Measurements from ENCODE around the gene HSD17B8.

HSD17B8 gene

DNA sequence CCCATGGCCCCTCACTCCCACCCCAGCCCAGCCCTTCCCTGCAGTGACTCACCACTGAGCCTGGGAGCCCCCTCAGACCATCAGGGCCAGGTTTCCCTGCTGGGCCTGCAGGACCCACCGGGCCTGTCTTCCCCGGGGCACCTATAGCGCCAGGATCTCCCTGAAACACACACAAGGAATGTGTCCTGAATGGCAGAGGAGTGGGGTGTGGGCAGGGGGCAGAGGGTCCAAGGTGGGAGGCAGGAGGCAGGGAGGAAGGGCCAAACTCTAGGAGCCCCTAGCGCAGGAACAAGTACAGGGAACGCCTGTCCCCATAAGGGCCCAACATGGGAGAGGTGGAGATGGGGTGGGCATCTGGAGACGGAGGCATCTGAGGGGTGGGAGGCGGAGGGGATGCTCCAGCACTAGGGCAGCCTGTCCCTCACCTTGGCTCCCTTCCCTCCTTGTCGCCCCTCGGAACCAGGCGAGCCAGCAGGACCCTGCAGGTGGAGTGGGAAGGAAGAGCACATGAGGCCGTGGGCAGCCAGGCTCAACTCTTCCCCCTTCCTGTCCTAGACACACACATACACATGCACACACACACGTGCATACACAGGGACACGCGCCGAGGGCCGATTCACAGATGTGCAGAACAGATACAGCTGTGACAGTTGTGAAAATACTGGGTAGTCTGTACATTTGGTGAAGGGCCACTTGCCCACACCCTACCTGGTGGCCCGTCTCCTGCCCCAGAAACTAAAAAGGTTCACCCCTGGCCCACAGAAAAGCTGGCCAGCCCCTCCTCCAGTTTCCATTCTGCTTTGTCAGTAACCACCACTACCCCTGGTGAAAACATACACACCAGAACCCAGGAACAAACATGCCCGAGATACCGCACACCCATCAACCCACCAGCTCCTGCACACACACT lies 36.8 kb upstream of the HSD17B8 start:
- TF ChIP-seq GABPA (IDR thresholded peaks at IDR 0.05; ENCODE audit: low read depth): no peak
- no peak for TF ChIP-seq SPI1 (IDR thresholded peaks at IDR 0.05; ENCODE audit: borderline replicate concordance, low read depth)
- TF ChIP-seq, protein P1, sequence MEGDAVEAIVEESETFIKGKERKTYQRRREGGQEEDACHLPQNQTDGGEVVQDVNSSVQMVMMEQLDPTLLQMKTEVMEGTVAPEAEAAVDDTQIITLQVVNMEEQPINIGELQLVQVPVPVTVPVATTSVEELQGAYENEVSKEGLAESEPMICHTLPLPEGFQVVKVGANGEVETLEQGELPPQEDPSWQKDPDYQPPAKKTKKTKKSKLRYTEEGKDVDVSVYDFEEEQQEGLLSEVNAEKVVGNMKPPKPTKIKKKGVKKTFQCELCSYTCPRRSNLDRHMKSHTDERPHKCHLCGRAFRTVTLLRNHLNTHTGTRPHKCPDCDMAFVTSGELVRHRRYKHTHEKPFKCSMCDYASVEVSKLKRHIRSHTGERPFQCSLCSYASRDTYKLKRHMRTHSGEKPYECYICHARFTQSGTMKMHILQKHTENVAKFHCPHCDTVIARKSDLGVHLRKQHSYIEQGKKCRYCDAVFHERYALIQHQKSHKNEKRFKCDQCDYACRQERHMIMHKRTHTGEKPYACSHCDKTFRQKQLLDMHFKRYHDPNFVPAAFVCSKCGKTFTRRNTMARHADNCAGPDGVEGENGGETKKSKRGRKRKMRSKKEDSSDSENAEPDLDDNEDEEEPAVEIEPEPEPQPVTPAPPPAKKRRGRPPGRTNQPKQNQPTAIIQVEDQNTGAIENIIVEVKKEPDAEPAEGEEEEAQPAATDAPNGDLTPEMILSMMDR (IDR thresholded peaks at IDR 0.05; ENCODE audit: insufficient read depth, low read length): no peak
- no peak for TF ChIP-seq POLR2AphosphoS5 (IDR thresholded peaks at IDR 0.05; ENCODE audit: low read depth)
- TF ChIP-seq, protein P2, sequence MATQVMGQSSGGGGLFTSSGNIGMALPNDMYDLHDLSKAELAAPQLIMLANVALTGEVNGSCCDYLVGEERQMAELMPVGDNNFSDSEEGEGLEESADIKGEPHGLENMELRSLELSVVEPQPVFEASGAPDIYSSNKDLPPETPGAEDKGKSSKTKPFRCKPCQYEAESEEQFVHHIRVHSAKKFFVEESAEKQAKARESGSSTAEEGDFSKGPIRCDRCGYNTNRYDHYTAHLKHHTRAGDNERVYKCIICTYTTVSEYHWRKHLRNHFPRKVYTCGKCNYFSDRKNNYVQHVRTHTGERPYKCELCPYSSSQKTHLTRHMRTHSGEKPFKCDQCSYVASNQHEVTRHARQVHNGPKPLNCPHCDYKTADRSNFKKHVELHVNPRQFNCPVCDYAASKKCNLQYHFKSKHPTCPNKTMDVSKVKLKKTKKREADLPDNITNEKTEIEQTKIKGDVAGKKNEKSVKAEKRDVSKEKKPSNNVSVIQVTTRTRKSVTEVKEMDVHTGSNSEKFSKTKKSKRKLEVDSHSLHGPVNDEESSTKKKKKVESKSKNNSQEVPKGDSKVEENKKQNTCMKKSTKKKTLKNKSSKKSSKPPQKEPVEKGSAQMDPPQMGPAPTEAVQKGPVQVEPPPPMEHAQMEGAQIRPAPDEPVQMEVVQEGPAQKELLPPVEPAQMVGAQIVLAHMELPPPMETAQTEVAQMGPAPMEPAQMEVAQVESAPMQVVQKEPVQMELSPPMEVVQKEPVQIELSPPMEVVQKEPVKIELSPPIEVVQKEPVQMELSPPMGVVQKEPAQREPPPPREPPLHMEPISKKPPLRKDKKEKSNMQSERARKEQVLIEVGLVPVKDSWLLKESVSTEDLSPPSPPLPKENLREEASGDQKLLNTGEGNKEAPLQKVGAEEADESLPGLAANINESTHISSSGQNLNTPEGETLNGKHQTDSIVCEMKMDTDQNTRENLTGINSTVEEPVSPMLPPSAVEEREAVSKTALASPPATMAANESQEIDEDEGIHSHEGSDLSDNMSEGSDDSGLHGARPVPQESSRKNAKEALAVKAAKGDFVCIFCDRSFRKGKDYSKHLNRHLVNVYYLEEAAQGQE (IDR thresholded peaks at IDR 0.05; ENCODE audit: insufficient replicate concordance, low read depth): no peak
- Histone ChIP-seq H3K27ac (replicated peaks) (no peak overlapping the region), H3K4me3 (replicated peaks; ENCODE audit: insufficient read depth, low read length) (no peak overlapping the region), H3K27me3 (ENCODE audit: insufficient read depth, poor library complexity, severe bottlenecking) (no peaks in the 10 kb centered on the region)
- DNase-seq (ENCODE audit: low read depth in 1 of 2, low spot score in 1 of 2): no peak

DNA sequence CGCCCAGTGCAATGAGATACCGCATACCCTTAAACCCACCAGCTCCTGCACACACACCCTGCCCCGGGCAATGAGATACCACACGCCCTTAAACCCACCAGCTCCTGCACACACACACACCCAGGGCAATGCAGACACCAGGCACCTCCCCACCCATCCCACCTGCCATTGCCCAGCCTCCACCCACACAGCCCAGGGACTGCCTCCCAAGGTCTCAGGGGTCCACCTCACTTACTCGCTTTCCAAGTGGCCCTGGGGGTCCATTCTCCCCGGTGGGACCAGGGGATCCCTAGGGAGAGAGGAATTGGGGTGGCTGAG lies 36.2 kb upstream of the HSD17B8 start:
- DNase-seq (ENCODE audit: low read depth in 1 of 2, low spot score in 1 of 2): no peak
- H3K4me3 ChIP-seq (replicated peaks; ENCODE audit: insufficient read depth, low read length): no peak overlapping the region
- H3K27me3 ChIP-seq (ENCODE audit: insufficient read depth, poor library complexity, severe bottlenecking): no peaks in the 10 kb centered on the region
- H3K27ac ChIP-seq (replicated peaks): no peak overlapping the region
- TF ChIP-seq SPI1 (IDR thresholded peaks at IDR 0.05; ENCODE audit: borderline replicate concordance, low read depth) (no peak), GABPA (IDR thresholded peaks at IDR 0.05; ENCODE audit: low read depth) (no peak), POLR2AphosphoS5 (IDR thresholded peaks at IDR 0.05; ENCODE audit: low read depth) (no peak)
- TF ChIP-seq, protein P1 (IDR thresholded peaks at IDR 0.05; ENCODE audit: insufficient read depth, low read length): no peak
- TF ChIP-seq, protein P2 (IDR thresholded peaks at IDR 0.05; ENCODE audit: insufficient replicate concordance, low read depth): no peak

DNA sequence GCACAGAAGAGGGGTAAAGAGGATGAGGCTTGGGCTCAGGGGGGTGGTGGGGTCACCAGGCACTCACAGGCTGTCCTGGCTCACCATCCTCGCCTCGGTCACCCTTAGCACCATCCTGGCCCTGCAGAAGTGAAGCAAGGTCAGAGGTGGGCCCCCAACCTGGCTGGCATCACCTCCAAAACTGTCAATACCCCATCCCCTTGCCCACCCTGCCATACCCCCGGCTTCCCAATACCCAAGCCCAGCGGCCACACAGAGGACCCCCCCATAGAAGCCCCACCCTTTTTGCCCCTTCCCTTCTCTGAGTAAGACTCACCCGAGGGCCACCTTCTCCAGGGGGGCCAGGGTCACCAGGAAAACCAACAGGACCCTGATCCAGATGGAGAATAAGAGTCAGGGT lies 35.8 kb upstream of the HSD17B8 start:
- TF ChIP-seq, protein P2 (IDR thresholded peaks at IDR 0.05; ENCODE audit: insufficient replicate concordance, low read depth): no peak
- no peak for TF ChIP-seq GABPA (IDR thresholded peaks at IDR 0.05; ENCODE audit: low read depth)
- no peak for DNase-seq (ENCODE audit: low read depth in 1 of 2, low spot score in 1 of 2)
- H3K27me3 ChIP-seq (ENCODE audit: insufficient read depth, poor library complexity, severe bottlenecking): no peaks in the 10 kb centered on the region
- H3K27ac ChIP-seq (replicated peaks): no peak overlapping the region
- no peak overlapping the region for H3K4me3 ChIP-seq (replicated peaks; ENCODE audit: insufficient read depth, low read length)
